SK-N-SH treated with all-trans-retinoic acid at 6 μM for 48 hours (cell line): ENCODE measurements around the gene RNU7-1.
A peak's percentile ranks its signal among the peaks of the same experiment; 100 is the strongest.

ENCODE experiments used
- ATAC-seq: fragments of 200-7000 bp; cut with Tn5 transposase; 3 replicates; pipeline ENCODE4 v1.9.1; 2020; ENCODE audit warnings: mild to moderate bottlenecking, moderate library complexity
- ARNTL ChIP-seq: fragments of 450-650 bp; formaldehyde crosslinking; IDR thresholded peaks from 2 replicates; pipeline ENCODE4 v1.5.0; 2020; ENCODE audit warnings: low read depth, mild to moderate bottlenecking, moderate library complexity, borderline replicate concordance
- BACH2 ChIP-seq: fragments of 250-450 bp; sonication (Bioruptor Pico); IDR thresholded peaks from 2 replicates; pipeline ENCODE4 v1.9.0; 2021; ENCODE audit warnings: mild to moderate bottlenecking, borderline replicate concordance
- CSDC2 ChIP-seq: fragments of 250-450 bp; sonication (Bioruptor Pico); IDR thresholded peaks from 2 replicates; pipeline ENCODE4 v1.5.0; 2020; ENCODE audit warnings: mild to moderate bottlenecking, moderate library complexity
- ESRRG ChIP-seq: fragments of 250-450 bp; sonication (Bioruptor Pico); IDR thresholded peaks from 2 replicates; pipeline ENCODE4 v1.6.1; 2021; ENCODE audit warnings: mild to moderate bottlenecking
- GLIS3 ChIP-seq: fragments of 250-450 bp; sonication (Bioruptor Pico); IDR thresholded peaks from 2 replicates; pipeline ENCODE4 v1.5.0; 2020; ENCODE audit warnings: mild to moderate bottlenecking, moderate library complexity
- PPARA ChIP-seq: fragments of 250-450 bp; sonication (Bioruptor Pico); IDR thresholded peaks from 2 replicates; pipeline ENCODE4 v1.5.0; 2020; ENCODE audit warnings: mild to moderate bottlenecking, borderline replicate concordance
- RARB ChIP-seq: fragments of 250-450 bp; sonication (Bioruptor Pico); IDR thresholded peaks from 2 replicates; pipeline ENCODE4 v1.8.0; 2021; ENCODE audit warnings: mild to moderate bottlenecking, moderate library complexity
- SNAI2 ChIP-seq: fragments of 250-450 bp; sonication (Bioruptor Pico); IDR thresholded peaks from 2 replicates; pipeline ENCODE4 v1.5.0; 2020; ENCODE audit warnings: mild to moderate bottlenecking, moderate library complexity
- TCF4 ChIP-seq: fragments of 250-450 bp; sonication (Bioruptor Pico); IDR thresholded peaks from 2 replicates; pipeline ENCODE4 v1.8.0; 2021; ENCODE audit warnings: mild to moderate bottlenecking, moderate library complexity, borderline replicate concordance
- TOX ChIP-seq: fragments of 250-450 bp; sonication (Bioruptor Pico); IDR thresholded peaks from 2 replicates; pipeline ENCODE4 v1.8.0; 2021; ENCODE audit warnings: mild to moderate bottlenecking, moderate library complexity, borderline replicate concordance
- ZC3H10 ChIP-seq: fragments of 250-450 bp; sonication (Bioruptor Pico); IDR thresholded peaks from 2 replicates; pipeline ENCODE4 v1.5.1; 2021; ENCODE audit warnings: mild to moderate bottlenecking, moderate library complexity
- ZFP3 ChIP-seq: fragments of 250-450 bp; sonication (Bioruptor Pico); IDR thresholded peaks from 2 replicates; pipeline ENCODE4 v1.5.0; 2020; ENCODE audit warnings: mild to moderate bottlenecking, moderate library complexity
- ZNF565 ChIP-seq: fragments of 450-650 bp; formaldehyde crosslinking; conservative IDR thresholded peaks from 2 replicates; pipeline ENCODE4 v1.5.0; 2020; ENCODE audit warnings: low read depth, mild to moderate bottlenecking, moderate library complexity
- ZNF70 ChIP-seq: fragments of 450-650 bp; formaldehyde crosslinking; IDR thresholded peaks from 2 replicates; pipeline ENCODE4 v1.5.0; 2020; ENCODE audit warnings: mild to moderate bottlenecking, moderate library complexity
- ZNF8 ChIP-seq: fragments of 450-650 bp; formaldehyde crosslinking; IDR thresholded peaks from 2 replicates; pipeline ENCODE4 v1.5.0; 2020; ENCODE audit warnings: mild to moderate bottlenecking, moderate library complexity
- TF ChIP-seq, protein P1 (sequence below): fragments of 250-450 bp; sonication (Bioruptor Pico); IDR thresholded peaks from 2 replicates; pipeline ENCODE4 v1.5.1; 2020; ENCODE audit warnings: low read depth, mild to moderate bottlenecking, moderate library complexity
- TF ChIP-seq, protein P2 (sequence below): fragments of 250-450 bp; sonication (Bioruptor Pico); IDR thresholded peaks from 2 replicates; pipeline ENCODE4 v1.8.0; 2020; ENCODE audit warnings: mild to moderate bottlenecking, moderate library complexity, borderline replicate concordance
- TF ChIP-seq, protein P3 (sequence below): fragments of 250-450 bp; sonication (Bioruptor Pico); IDR thresholded peaks from 2 replicates; pipeline ENCODE4 v1.8.0; 2021; ENCODE audit warnings: low read depth, mild to moderate bottlenecking, moderate library complexity, borderline replicate concordance
- TF ChIP-seq, protein P4 (sequence below): fragments of 250-450 bp; sonication (Bioruptor Pico); IDR thresholded peaks from 2 replicates; pipeline ENCODE4 v1.5.0; 2020; ENCODE audit warnings: mild to moderate bottlenecking, moderate library complexity
- TF ChIP-seq, protein P5 (sequence below): fragments of 250-450 bp; sonication (Bioruptor Pico); IDR thresholded peaks from 2 replicates; pipeline ENCODE4 v1.5.1; 2021; ENCODE audit warnings: mild to moderate bottlenecking, moderate library complexity

Gene RNU7-1

DNA sequence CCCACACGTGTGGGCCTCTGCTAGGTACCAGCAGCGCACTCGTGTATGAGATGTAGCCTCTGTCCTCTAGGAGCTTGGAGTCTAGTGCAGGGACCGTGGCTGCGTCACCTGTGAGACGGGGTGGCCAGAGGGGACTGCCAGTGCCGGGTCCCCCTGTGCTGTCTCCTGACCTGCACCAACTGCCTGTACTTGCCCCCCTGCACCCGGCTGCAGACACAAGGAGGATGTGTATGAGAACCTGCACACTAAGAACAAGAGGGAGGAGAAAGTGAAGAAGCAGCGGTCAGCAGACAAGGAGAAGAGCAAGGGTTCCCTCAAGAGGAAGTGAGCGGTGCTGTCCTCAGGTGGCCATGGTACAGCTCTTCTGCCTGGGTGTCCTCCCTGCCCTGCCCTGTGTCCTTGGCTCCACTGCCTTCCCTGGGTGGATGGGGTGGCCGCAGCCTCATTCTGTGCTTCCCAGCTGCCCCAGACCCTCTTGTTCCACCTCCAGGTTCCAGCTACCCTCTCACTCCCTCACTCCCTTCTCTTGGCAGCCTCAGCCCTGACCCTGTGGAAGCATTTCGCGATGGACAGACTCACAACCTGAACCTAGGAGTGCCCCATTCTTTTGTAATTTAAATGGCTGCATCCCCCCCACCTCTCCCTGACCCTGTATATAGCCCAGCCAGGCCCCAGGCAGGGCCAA is 17.1 kb downstream of the RNU7-1 start:
- TF ChIP-seq TCF4 (CRISPR knock-in tag): no peak
- TF ChIP-seq ZNF565 (CRISPR knock-in tag): no peak
- TF ChIP-seq ESRRG: no peak
- no peak for TF ChIP-seq SNAI2 (CRISPR knock-in tag)
- no peak for TF ChIP-seq ZNF8 (CRISPR knock-in tag)
- TF ChIP-seq, protein P1, sequence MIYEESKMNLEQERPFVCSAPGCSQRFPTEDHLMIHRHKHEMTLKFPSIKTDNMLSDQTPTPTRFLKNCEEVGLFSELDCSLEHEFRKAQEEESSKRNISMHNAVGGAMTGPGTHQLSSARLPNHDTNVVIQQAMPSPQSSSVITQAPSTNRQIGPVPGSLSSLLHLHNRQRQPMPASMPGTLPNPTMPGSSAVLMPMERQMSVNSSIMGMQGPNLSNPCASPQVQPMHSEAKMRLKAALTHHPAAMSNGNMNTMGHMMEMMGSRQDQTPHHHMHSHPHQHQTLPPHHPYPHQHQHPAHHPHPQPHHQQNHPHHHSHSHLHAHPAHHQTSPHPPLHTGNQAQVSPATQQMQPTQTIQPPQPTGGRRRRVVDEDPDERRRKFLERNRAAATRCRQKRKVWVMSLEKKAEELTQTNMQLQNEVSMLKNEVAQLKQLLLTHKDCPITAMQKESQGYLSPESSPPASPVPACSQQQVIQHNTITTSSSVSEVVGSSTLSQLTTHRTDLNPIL (CRISPR knock-in tag): no peak
- no peak for TF ChIP-seq TOX
- no peak for TF ChIP-seq CSDC2 (CRISPR knock-in tag)
- TF ChIP-seq, protein P2, sequence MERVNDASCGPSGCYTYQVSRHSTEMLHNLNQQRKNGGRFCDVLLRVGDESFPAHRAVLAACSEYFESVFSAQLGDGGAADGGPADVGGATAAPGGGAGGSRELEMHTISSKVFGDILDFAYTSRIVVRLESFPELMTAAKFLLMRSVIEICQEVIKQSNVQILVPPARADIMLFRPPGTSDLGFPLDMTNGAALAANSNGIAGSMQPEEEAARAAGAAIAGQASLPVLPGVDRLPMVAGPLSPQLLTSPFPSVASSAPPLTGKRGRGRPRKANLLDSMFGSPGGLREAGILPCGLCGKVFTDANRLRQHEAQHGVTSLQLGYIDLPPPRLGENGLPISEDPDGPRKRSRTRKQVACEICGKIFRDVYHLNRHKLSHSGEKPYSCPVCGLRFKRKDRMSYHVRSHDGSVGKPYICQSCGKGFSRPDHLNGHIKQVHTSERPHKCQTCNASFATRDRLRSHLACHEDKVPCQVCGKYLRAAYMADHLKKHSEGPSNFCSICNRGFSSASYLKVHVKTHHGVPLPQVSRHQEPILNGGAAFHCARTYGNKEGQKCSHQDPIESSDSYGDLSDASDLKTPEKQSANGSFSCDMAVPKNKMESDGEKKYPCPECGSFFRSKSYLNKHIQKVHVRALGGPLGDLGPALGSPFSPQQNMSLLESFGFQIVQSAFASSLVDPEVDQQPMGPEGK (CRISPR knock-in tag): no peak
- ATAC-seq: peak; percentile 36

DNA sequence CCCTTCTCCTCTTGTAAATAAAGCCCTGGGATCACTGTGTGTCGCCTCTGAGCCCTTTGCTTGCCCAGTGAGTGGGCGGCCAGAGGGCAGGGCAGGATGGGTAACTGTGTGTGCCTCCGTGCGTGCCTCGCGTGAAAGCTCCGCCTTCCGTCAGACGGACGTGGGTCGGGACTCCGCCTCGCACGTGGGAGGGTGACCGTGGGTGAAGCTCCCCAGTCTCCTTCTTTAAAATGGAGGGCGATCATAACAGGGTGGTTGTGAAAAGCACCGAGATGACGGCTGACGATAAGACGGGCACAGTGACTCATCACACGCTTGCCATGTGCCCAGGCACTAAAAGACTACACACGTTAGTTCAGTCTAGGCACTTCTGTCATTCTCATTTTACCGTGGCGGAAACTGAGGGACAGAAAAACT is 17.7 kb downstream of the RNU7-1 start:
- TF ChIP-seq ZNF8 (CRISPR knock-in tag) (no peak), PPARA (no peak), ZC3H10 (CRISPR knock-in tag) (no peak), SNAI2 (CRISPR knock-in tag) (no peak), ESRRG (no peak), ZNF565 (CRISPR knock-in tag) (no peak), ZFP3 (no peak), TCF4 (CRISPR knock-in tag) (no peak), CSDC2 (CRISPR knock-in tag) (no peak), TOX (no peak), ZNF70 (no peak), RARB (no peak), GLIS3 (no peak), ARNTL (CRISPR knock-in tag) (no peak), BACH2 (CRISPR knock-in tag) (no peak)
- TF ChIP-seq, protein P1 (CRISPR knock-in tag): no peak
- TF ChIP-seq, protein P3, sequence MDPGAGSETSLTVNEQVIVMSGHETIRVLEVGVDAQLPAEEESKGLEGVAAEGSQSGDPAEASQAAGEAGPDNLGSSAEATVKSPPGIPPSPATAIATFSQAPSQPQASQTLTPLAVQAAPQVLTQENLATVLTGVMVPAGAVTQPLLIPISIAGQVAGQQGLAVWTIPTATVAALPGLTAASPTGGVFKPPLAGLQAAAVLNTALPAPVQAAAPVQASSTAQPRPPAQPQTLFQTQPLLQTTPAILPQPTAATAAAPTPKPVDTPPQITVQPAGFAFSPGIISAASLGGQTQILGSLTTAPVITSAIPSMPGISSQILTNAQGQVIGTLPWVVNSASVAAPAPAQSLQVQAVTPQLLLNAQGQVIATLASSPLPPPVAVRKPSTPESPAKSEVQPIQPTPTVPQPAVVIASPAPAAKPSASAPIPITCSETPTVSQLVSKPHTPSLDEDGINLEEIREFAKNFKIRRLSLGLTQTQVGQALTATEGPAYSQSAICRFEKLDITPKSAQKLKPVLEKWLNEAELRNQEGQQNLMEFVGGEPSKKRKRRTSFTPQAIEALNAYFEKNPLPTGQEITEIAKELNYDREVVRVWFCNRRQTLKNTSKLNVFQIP (CRISPR knock-in tag): no peak
- TF ChIP-seq, protein P4, sequence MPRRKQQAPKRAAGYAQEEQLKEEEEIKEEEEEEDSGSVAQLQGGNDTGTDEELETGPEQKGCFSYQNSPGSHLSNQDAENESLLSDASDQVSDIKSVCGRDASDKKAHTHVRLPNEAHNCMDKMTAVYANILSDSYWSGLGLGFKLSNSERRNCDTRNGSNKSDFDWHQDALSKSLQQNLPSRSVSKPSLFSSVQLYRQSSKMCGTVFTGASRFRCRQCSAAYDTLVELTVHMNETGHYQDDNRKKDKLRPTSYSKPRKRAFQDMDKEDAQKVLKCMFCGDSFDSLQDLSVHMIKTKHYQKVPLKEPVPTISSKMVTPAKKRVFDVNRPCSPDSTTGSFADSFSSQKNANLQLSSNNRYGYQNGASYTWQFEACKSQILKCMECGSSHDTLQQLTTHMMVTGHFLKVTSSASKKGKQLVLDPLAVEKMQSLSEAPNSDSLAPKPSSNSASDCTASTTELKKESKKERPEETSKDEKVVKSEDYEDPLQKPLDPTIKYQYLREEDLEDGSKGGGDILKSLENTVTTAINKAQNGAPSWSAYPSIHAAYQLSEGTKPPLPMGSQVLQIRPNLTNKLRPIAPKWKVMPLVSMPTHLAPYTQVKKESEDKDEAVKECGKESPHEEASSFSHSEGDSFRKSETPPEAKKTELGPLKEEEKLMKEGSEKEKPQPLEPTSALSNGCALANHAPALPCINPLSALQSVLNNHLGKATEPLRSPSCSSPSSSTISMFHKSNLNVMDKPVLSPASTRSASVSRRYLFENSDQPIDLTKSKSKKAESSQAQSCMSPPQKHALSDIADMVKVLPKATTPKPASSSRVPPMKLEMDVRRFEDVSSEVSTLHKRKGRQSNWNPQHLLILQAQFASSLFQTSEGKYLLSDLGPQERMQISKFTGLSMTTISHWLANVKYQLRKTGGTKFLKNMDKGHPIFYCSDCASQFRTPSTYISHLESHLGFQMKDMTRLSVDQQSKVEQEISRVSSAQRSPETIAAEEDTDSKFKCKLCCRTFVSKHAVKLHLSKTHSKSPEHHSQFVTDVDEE: no peak
- TF ChIP-seq, protein P5, sequence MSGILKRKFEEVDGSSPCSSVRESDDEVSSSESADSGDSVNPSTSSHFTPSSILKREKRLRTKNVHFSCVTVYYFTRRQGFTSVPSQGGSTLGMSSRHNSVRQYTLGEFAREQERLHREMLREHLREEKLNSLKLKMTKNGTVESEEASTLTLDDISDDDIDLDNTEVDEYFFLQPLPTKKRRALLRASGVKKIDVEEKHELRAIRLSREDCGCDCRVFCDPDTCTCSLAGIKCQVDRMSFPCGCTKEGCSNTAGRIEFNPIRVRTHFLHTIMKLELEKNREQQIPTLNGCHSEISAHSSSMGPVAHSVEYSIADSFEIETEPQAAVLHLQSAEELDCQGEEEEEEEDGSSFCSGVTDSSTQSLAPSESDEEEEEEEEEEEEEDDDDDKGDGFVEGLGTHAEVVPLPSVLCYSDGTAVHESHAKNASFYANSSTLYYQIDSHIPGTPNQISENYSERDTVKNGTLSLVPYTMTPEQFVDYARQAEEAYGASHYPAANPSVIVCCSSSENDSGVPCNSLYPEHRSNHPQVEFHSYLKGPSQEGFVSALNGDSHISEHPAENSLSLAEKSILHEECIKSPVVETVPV (CRISPR knock-in tag): no peak
- no peak for ATAC-seq
